Activated CD4-positive, CD25-positive, alpha-beta regulatory T cell treated with anti-CD3 and anti-CD28 coated beads, Interleukin-2, amount 50 U/mL, for 72 hours (primary cell): ENCODE results near the gene ASB13.
"Not testable (repeated sequence)": the region's sequence is repeated elsewhere in the genome, so short reads cannot be mapped to it uniquely, and the experiment has no call there.

ENCODE experiments used
- DNase-seq: peaks from one replicate; pipeline ENCODE4 v3.0.0; 2021

Gene ASB13

DNA sequence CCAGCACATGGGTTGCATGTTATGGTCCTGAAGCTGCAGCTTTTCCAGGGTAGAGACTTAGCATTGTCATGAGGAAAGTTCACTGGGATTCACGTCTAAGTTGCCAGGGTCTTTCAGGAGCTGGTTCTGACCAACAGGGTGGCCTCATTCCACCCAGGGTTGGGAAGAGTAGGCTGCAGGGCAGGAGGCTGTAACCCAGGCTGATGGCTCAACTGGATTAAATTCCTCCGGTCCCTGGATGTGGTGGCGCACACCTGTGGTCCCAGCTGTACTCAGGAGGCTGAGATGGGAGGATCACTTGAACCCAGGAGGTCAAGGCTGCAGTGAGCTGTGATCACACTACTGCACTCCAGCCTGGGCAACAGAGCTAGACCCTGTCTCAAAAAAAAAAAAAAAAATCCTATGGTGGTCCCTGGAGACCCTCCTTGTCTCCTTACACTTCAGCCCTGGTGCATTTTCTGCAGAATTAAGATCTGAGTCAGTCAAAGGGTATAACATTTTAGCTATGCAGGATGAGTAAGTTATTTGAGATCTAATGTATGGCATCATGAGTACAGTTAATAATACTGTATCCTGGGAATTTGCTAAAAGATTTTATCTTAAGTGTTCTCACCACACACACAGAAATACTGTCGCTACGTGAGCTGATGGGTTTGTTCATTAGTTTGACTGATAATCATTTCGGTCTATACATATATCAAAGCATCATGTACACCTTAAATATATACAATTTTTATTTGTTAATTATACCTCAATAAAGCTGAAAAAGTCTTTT is 44.0 kb downstream of the ASB13 start:
- DNase-seq = no peak

DNA sequence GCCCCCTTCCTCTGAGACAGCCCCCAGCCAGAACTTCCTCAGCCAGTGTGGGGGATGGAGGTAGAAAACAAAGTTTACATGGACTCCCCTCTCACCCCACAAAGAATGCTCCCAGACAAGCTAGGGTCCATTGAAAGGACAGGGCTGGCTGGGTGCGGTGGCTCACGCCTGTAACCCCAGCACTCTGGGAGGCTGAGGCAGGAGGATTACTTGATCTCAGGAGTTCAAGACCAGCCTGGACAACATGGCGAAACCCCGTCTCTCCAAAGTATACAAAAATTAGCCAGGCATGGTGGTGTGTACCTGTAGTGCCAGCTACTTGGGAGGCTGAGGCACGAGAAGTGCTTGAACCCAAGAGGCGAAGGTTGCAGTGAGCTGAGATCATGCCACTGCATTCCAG is 45.0 kb downstream of the ASB13 start:
- not testable (repeated sequence) for DNase-seq

GRCh38 chr10:5620966-5621365 is 45.4 kb downstream of the ASB13 start:
- DNase-seq = no peak

DNA sequence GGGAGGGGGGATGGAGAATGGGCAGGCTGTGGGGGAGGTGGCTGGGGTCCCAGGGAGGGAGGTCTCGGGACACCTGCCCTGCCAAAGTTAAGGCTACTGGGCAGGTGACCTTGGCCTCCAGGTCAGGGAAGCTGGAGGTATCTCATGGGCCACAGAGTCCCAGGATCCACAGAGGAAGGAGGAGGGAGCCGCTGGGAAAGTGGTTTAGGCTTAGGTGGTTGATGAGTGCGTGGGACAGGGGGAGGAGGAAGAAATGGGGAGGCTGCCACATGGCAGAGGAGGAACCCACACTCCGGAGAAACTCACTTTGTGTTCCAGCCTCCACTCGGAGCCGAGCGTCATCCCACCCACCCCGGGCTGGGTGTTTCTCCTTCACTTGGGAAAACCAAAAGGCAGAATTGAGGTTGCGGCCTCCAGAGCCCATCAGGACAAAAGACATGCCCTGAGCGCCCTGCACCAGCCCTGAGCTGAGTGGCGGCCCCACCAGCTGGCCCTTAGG is 46.1 kb downstream of the ASB13 start:
- DNase-seq = no peak

GRCh38 chr10:5619362-5620211 is 46.8 kb downstream of the ASB13 start:
- no peak for DNase-seq

- no peak for DNase-seq
Measured at GRCh38 chr10:5618829-5619228, 47.6 kb downstream of the ASB13 start.

DNA sequence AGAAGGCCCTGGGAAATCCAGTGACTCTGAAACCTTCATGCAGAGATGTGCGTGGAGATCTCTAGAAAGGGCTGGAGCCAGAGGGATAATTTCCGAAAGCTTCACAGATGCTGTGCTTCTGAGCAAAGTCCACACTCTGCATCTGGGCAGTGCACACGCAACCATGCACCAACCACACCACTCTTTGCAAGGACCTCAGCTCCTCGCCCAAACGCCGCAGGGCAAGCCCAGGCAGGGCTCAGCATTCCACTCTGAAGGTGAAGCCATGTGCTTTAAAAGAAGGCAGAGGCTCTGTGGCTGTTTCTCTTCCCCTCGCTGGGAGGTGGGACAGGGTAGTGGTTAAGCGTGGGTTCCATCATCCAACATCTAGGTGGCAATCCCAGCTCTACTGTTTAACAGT is 48.4 kb downstream of the ASB13 start:
- DNase-seq = no peak

- no peak for DNase-seq
Measured at GRCh38 chr10:5617521-5617920, 48.9 kb downstream of the ASB13 start.

GRCh38 chr10:5616836-5617235 is 49.6 kb downstream of the ASB13 start:
- DNase-seq = no peak

DNA sequence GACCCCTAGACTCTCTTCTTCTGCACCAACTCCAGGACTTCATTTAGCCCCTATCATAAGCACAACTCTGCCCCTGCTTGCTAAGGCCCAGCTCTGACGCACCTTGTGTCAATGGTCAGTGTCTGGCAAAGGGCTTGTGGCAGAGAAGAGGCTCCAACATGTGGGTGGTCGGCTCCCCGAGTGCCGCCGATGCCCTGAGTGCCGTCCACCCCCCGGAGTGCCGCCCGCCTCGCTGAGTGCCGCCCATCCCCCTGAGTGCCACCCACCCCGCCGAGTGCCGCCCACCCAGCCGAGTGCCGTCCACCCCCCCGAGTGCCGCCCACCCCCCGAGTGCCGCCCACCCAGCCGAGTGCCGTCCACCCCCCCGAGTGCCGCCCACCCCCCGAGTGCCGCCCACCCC is 50.3 kb downstream of the ASB13 start:
- DNase-seq = no peak

GRCh38 chr10:5615316-5615715 is 51.1 kb downstream of the ASB13 start:
- DNase-seq = no peak

GRCh38 chr10:5614155-5614721 is 52.2 kb downstream of the ASB13 start:
- DNase-seq = no peak

GRCh38 chr10:5613481-5614154 is 52.8 kb downstream of the ASB13 start:
- DNase-seq = no peak

DNA sequence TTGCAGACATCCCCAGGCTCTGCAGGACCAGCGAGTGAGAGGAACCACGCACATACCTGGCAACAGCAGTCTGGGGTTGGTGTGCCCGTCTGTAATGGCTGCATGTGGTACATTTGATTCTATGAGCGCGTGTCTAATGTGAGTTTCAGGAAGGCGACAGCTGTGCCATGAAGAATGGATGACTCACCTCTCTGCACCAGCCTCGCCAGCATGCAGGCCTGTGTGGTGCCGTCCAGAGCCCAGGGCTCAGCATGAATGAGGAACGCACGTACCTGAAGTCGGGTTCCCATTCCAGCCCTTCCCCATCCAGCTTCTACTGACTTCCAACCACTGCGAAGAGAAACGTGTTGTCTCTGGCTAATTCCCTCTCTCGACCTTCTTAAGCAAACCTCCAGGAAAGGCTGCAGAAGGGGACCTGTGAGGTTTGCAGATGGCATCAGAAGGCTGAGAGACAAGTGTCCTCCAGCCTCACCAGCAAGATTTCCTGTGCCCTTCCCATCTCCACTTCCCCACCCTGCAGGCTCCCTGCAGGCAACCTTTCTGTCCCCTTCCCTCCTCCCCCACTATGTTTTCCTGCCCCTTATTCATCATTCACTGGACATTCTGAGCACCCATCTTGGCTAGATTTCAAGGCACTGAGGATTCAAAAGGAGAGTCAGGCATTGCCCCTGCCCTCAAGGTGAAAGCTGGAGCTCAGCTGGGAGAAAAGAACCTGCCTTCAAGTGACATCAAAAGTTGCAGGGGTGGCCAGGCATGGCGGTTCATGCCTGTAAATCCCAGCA is 54.3 kb downstream of the ASB13 start:
- no peak for DNase-seq

- DNase-seq = no peak
Measured at GRCh38 chr10:5609952-5610616, 56.3 kb downstream of the ASB13 start.

GRCh38 chr10:5608608-5609220 is 57.7 kb downstream of the ASB13 start:
- DNase-seq = no peak

- DNase-seq = no peak
Measured at GRCh38 chr10:5607594-5607993, 58.8 kb downstream of the ASB13 start.

DNA sequence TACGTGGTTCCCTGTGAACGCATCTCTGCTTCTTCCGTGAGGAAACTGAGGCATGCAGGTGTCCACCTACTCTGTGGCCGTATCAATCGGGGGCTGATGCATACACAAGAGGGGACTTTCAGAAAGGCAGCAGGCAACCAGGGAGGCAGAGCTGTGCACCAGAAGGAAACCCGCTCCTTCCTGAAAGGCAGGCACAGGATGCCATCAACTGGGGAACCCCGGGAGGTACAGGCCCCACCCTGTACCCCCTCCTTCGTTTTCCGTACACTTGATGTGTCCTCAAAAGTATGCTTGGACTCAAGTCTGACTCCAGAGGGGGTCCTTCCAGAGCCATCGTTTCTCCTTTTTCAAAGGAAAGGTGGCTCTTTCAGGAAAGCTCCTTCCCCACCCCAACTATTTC is 59.5 kb downstream of the ASB13 start:
- no peak for DNase-seq

GRCh38 chr10:5606321-5606720 is 60.1 kb downstream of the ASB13 start:
- no peak for DNase-seq

DNA sequence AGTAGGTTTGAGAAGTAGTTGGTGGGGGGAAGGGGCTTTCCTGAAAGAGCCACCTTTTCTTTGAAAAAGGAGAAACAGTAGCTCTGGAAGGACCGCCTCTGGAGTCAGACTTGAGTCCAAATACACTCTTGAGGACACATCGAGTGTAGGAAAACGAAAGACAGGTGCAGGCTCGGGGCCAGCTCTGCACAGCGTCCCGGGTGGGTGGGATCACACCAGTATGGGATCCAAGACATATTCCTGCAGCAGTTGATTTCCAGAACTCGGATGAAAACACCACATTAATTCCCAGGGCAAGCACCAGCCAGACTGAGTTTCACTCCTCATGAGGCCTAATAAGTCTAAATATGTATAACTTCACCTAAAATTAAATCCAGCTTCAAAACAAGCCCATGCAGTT is 61.4 kb downstream of the ASB13 start:
- DNase-seq = no peak

DNA sequence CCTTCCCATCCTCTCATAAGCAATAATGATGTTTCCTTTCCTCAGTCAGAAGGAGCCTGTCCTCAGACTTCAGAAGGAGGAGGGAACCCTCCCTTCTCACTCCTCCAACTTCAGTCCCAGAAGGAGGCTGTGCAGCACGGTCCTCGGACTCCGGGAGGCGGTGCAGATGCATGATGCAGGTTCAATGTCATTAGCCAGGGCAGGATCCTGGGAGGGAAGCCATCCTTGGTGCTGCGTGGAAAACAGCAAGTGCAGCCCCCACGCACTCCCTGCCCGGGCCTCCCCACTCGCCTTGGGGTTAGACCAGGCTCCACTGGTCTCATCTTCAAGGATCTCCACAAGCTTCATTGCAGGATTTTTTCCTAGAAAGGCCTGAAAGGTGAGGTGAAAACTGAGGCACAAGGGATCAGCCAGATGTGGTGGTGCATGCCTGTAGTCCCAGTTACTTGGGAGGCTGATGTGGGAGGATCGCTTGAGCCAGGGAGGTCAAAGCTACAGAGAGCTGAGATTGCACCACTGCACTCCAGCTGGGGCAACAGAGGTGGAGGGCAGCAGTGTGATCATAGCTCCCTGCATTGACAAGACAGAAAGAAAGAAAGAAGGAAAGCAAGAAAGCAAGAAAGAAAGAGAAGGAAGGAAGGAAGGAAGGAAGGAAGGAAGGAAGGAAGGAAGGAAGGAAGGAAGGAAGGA is 62.0 kb downstream of the ASB13 start:
- no peak for DNase-seq
